Measurements from ENCODE around the gene CERS2. TPM values are rescaled to one million over a fixed set of nuclear protein-coding genes. Genes with fewer than 3 reads are reported as not detected.
"Not testable (repeated sequence)": the region's sequence is repeated elsewhere in the genome, so short reads cannot be mapped to it uniquely, and the experiment has no call there.

CERS2 gene
- total and polyA plus RNA-seq, 9 donors = 91.9 to 339 (median 156) TPM

- no peaks in the 10 kb centered on the region for H3K27me3 ChIP-seq
- intact Hi-C loops (cut with DNase I) = no loop called here
- H3K4me3 ChIP-seq = no peak overlapping the region
- DNase-seq = no peak
- no peaks in the 10 kb centered on the region for H3K9me3 ChIP-seq
- H3K27ac ChIP-seq = no peak overlapping the region
- no peaks in the 10 kb centered on the region for H3K4me1 ChIP-seq (ENCODE audit: insufficient read depth)
- TF ChIP-seq CTCF (IDR thresholded peaks at IDR 0.05) (no peak), EP300 (IDR thresholded peaks at IDR 0.05) (no peak), POLR2A (IDR thresholded peaks at IDR 0.05) (no peak)
- H3K36me3 ChIP-seq = no peaks in the 10 kb centered on the region
These were observed 19.4 kb downstream of the CERS2 start for GRCh38 chr1:150955280-150955679.

- Histone ChIP-seq H3K36me3 (no peaks in the 10 kb centered on the region), H3K9me3 (no peaks in the 10 kb centered on the region), H3K27ac (no peak overlapping the region), H3K27me3 (no peaks in the 10 kb centered on the region), H3K4me1 (ENCODE audit: insufficient read depth) (no peaks in the 10 kb centered on the region), H3K4me3 (no peak overlapping the region)
- 80 to 85% (median 83%) methylated on average over 3 of the region's 3 CpGs for WGBS, 3 donors
- TF ChIP-seq EP300 (IDR thresholded peaks at IDR 0.05) = no peak
- TF ChIP-seq POLR2A (IDR thresholded peaks at IDR 0.05) = no peak
- TF ChIP-seq CTCF (IDR thresholded peaks at IDR 0.05) = no peak
- intact Hi-C loops (cut with DNase I) = no loop called here
- no peak for DNase-seq
These were observed 19.9 kb downstream of the CERS2 start for GRCh38 chr1:150954708-150955107.

DNA sequence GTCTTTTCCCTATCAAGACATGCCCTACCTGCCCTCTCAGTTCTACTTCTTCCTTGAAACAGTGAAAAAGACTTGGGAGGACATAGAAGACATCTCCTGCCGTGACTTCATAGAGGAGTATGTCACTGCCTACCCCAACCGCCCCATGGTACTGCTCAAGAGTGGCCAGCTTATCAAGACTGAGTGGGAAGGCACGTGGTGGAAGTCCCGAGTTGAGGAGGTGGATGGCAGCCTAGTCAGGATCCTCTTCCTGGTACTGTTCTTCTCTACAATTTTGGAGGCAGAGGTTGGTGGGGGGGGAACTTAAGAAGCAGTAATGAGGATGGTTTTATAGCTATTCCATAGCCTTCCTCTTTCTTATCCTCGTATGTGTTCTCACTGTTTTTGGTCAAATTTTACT lies 29.8 kb downstream of the CERS2 start:
- no peaks in the 10 kb centered on the region for H3K27me3 ChIP-seq
- no peaks in the 10 kb centered on the region for H3K36me3 ChIP-seq
- no peak for DNase-seq
- TF ChIP-seq CTCF (IDR thresholded peaks at IDR 0.05) = no peak
- no peak for TF ChIP-seq EP300 (IDR thresholded peaks at IDR 0.05)
- TF ChIP-seq POLR2A (IDR thresholded peaks at IDR 0.05) = no peak
- no peaks in the 10 kb centered on the region for H3K4me1 ChIP-seq (ENCODE audit: insufficient read depth)
- H3K4me3 ChIP-seq = no peak overlapping the region
- H3K9me3 ChIP-seq = no peaks in the 10 kb centered on the region
- 60 to 74% (median 69%) methylated on average over 5 of the region's 5 CpGs for WGBS, 3 donors
- no peak overlapping the region for H3K27ac ChIP-seq
- intact Hi-C loops (cut with DNase I) = no loop called here

DNA sequence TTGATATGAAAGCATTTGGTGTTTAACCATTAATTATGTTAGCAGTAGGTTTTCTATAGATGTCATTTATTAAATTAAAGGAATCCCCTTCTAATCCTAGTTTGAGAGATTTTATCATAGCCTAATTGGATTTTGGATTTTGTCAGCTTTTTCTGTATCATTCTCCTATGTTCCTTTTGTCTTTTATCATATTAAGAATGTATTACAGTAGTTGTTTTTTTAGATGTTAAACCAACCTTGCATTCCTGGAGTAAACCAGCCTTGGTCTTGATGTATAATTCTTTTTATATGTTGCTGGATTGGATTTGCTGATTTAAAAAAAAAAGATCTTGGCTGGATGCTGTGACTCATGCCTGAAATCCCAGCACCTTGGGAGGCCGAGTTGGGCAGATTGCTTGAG lies 42.9 kb downstream of the CERS2 start:
- TF ChIP-seq EP300 (IDR thresholded peaks at IDR 0.05) = no peak
- no peak for TF ChIP-seq CTCF (IDR thresholded peaks at IDR 0.05)
- no peak for TF ChIP-seq POLR2A (IDR thresholded peaks at IDR 0.05)
- Histone ChIP-seq H3K4me3 (no peak overlapping the region), H3K36me3 (peaks cover 3% of the 10 kb centered on the region), H3K27me3 (no peaks in the 10 kb centered on the region), H3K4me1 (ENCODE audit: insufficient read depth) (no peaks in the 10 kb centered on the region), H3K27ac (no peak overlapping the region), H3K9me3 (peaks cover 0 to 5% of the 10 kb centered on the region in 2 donors)
- intact Hi-C loops (cut with DNase I) = no loop called here
- DNase-seq = no peak
- 97 to 100% (median 98%) methylated on average over 1 of the region's 1 CpG for WGBS, 3 donors

- not testable (repeated sequence) for DNase-seq; H3K9me3 ChIP-seq; H3K27ac ChIP-seq; H3K27me3 ChIP-seq; H3K36me3 ChIP-seq; H3K4me1 ChIP-seq (ENCODE audit: insufficient read depth); H3K4me3 ChIP-seq
- WGBS, 3 donors = 95 to 99% (median 96%) methylated on average over 6 of the region's 6 CpGs
- intact Hi-C loops (cut with DNase I) = loop anchor here in 1 of 4 donors (10.0 kb wide), 1 partner anchor 46 kb away; the partner anchor contains the start of gene CERS2
These were observed 45.9 kb downstream of the CERS2 start for GRCh38 chr1:150928775-150929174.
